ENCODE results near the gene PDS5A.

Gene PDS5A

GRCh38 chr4:39900966-39901365 is 76.7 kb downstream of the PDS5A start:
- H3K36me3 ChIP-seq, result peaks cover 38 to 62% (median 56%) of the 10 kb centered on the region in 3 donors
- TF ChIP-seq, protein P1, sequence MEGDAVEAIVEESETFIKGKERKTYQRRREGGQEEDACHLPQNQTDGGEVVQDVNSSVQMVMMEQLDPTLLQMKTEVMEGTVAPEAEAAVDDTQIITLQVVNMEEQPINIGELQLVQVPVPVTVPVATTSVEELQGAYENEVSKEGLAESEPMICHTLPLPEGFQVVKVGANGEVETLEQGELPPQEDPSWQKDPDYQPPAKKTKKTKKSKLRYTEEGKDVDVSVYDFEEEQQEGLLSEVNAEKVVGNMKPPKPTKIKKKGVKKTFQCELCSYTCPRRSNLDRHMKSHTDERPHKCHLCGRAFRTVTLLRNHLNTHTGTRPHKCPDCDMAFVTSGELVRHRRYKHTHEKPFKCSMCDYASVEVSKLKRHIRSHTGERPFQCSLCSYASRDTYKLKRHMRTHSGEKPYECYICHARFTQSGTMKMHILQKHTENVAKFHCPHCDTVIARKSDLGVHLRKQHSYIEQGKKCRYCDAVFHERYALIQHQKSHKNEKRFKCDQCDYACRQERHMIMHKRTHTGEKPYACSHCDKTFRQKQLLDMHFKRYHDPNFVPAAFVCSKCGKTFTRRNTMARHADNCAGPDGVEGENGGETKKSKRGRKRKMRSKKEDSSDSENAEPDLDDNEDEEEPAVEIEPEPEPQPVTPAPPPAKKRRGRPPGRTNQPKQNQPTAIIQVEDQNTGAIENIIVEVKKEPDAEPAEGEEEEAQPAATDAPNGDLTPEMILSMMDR (IDR thresholded peaks at IDR 0.05), result no peak
- no peaks in the 10 kb centered on the region for H3K4me1 ChIP-seq
- DNase-seq, result no peak
- H3K27ac ChIP-seq, result no peak overlapping the region
- H3K27me3 ChIP-seq, result no peaks in the 10 kb centered on the region
- intact Hi-C loops (cut with DNase I; ENCODE audit: low total_unique reads), result no loop called here
- no peaks in the 10 kb centered on the region for H3K9me3 ChIP-seq
- H3K4me3 ChIP-seq, result no peak overlapping the region

DNA sequence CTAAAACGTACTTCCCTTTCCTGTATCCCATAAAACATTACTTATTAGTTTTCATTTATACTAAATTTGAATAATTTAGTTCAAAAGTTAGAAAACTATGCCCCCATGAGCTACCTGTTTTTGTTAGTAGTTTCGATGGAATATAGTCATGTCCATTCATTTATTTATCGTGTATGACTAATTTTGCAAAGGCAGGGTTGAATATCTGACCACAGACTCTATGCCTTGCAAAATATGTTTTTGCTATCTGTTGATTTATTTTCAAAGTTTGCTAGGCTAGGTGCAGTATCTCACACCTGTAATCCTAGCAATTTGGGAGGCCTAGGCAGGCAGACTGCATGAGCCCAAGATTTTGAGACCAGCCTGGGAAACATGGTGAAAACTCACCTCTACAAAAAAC is 78.4 kb downstream of the PDS5A start:
- intact Hi-C loops (cut with DNase I; ENCODE audit: low total_unique reads), result no loop called here
- no peak overlapping the region for H3K27ac ChIP-seq
- TF ChIP-seq, protein P1 (IDR thresholded peaks at IDR 0.05), result no peak
- no peak for DNase-seq
- no peaks in the 10 kb centered on the region for H3K4me1 ChIP-seq
- no peaks in the 10 kb centered on the region for H3K9me3 ChIP-seq
- no peaks in the 10 kb centered on the region for H3K27me3 ChIP-seq
- H3K36me3 ChIP-seq, result peaks cover 41 to 78% (median 65%) of the 10 kb centered on the region in 3 donors
- H3K4me3 ChIP-seq, result no peak overlapping the region

DNA sequence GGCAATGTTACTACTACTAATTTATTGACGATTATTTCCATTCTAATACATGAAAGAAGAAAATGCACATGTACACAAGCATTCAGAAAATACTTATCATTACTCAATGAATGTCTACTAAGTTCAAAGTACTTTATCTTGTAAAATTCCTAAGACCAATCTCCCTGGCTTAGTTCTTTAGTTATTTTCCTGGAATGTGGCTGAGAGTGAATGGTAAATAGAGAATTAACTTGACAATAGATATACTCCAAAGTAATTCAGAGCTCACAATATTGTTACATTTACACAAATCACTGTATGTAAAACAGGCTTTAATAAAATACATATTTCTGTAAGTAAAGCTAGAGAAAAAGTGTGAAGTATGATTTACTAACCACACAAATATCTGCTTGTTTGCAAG is 79.7 kb downstream of the PDS5A start:
- H3K4me3 ChIP-seq, result no peak overlapping the region
- intact Hi-C loops (cut with DNase I; ENCODE audit: low total_unique reads), result no loop called here
- no peaks in the 10 kb centered on the region for H3K4me1 ChIP-seq
- peaks cover 49 to 85% (median 71%) of the 10 kb centered on the region in 3 donors for H3K36me3 ChIP-seq
- TF ChIP-seq, protein P1 (IDR thresholded peaks at IDR 0.05), result no peak
- no peak overlapping the region for H3K27ac ChIP-seq
- no peaks in the 10 kb centered on the region for H3K9me3 ChIP-seq
- no peak for DNase-seq
- no peaks in the 10 kb centered on the region for H3K27me3 ChIP-seq

GRCh38 chr4:39893693-39894072 is 84.0 kb downstream of the PDS5A start:
- H3K27me3 ChIP-seq, result no peaks in the 10 kb centered on the region
- H3K9me3 ChIP-seq, result no peaks in the 10 kb centered on the region
- no peak overlapping the region for H3K4me3 ChIP-seq
- intact Hi-C loops (cut with DNase I; ENCODE audit: low total_unique reads), result no loop called here
- DNase-seq, result no peak
- no peak overlapping the region for H3K27ac ChIP-seq
- no peaks in the 10 kb centered on the region for H3K4me1 ChIP-seq
- peaks cover 49 to 96% (median 58%) of the 10 kb centered on the region in 3 donors for H3K36me3 ChIP-seq
- TF ChIP-seq, protein P1 (IDR thresholded peaks at IDR 0.05), result no peak

DNA sequence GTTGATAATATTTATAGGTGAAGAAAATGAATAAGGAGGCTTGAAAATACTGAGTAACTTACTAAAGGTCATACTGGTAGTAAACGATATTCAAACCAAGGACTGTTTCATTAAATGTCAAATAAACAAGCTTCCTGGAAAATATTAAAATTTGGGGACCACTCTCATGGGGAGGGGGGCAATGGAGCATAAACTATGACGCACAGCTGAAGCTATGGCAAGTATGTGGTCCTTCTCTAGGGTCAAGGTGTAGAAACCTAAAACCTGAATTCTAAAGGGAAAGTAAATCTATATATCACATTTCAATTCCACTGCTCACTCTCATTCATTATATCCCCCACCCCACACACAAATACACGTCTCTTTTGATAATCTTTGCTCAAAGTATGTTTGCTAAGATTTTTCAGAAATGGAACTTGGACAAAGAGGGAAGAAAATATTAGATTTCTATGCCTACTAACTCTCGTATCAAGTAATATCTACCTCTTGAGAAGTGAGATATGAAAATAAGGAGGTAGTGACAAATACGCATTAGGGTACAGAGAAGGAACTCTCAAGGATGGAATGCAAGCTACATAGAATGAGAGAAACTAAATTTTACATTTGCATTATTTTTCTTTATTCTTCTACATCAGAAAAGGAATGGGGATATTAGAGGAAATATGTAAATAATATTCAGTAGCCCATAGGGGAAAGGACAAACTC is 84.6 kb downstream of the PDS5A start:
- no peak for DNase-seq
- Histone ChIP-seq H3K27ac (no peak overlapping the region), H3K4me1 (no peaks in the 10 kb centered on the region), H3K27me3 (no peaks in the 10 kb centered on the region), H3K36me3 (peaks cover 53 to 96% (median 58%) of the 10 kb centered on the region in 3 donors), H3K9me3 (no peaks in the 10 kb centered on the region), H3K4me3 (no peak overlapping the region)
- intact Hi-C loops (cut with DNase I; ENCODE audit: low total_unique reads), result no loop called here
- TF ChIP-seq, protein P1 (IDR thresholded peaks at IDR 0.05), result no peak
